Skeletal muscle cell (primary cell): ENCODE data around the gene PDE4DIP.
A peak's percentile ranks its signal among the peaks of the same experiment; 100 is the strongest.
"Not testable (repeated sequence)": the region's sequence is repeated elsewhere in the genome, so short reads cannot be mapped to it uniquely, and the experiment has no call there.

Experiments
- DNase-seq: peaks from one replicate; pipeline ENCODE4 v3.0.0-alpha.2; 2010; ENCODE audit warnings: low read depth
- H3K4me3 ChIP-seq: 2 replicates; pipeline ENCODE4 v1.5.1; 2011; ENCODE audit warnings: low read depth, mild to moderate bottlenecking, control low read depth, low read length, moderate library complexity

Gene PDE4DIP

GRCh38 chr1:148844220-148844619, at the start of gene PDE4DIP:
TSS of gene PDE4DIP (plus strand) at chr1:148844428. CDS start at chr1:148844775, 347 bp downstream.
- DNase-seq: not testable (repeated sequence)
- peak within 1 kb of the TSS; percentile 21 for H3K4me3 ChIP-seq

GRCh38 chr1:148808268-148808928, 35.8 kb upstream of the PDE4DIP start:
- DNase-seq, H3K4me3 ChIP-seq: not testable (repeated sequence)

DNA sequence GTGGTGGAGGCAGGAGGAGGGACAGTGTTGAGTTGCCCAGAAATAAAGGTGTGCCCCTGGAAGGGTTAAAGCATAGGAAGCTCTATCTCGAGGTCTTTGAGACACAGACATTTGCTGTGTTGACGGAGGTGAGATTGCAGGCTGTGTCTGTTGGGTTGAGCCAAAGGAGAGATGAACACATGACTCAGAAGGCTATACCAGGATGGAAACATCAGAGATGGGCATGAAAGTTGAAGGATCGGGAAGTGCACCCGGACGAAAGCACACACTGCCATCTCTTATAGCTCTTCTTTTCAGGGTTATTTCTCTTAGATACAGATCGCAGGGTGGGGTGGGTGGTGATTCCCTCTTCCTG, 35.3 kb upstream of the PDE4DIP start:
- DNase-seq: not testable (repeated sequence)

DNA sequence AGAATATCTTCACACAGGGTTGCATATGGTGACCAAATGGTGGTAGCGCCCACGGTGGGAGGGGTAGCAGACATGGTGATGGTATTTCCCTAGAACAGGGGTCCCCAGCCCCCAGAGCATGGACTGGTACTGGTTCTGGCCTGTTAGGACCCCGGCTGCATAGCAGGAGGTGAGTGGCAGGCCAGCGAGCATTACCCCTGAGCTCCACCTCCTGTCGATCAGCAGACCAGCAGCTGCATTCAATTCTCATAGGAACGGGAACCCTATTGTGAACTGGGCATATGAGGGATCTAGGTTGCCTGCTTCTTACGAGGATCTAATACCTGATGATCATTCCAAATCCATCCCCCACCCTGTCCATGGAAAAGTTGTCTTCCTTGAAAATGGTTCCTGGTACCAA, 22.0 kb upstream of the PDE4DIP start:
- H3K4me3 ChIP-seq: not testable (repeated sequence)

More for the DNA sequence above, 35.3 kb upstream of the PDE4DIP start:
- not testable (repeated sequence) for H3K4me3 ChIP-seq

GRCh38 chr1:148823822-148824221, 20.4 kb upstream of the PDE4DIP start:
- DNase-seq, H3K4me3 ChIP-seq: not testable (repeated sequence)

More for the DNA sequence above, 22.0 kb upstream of the PDE4DIP start:
- DNase-seq: not testable (repeated sequence)

DNA sequence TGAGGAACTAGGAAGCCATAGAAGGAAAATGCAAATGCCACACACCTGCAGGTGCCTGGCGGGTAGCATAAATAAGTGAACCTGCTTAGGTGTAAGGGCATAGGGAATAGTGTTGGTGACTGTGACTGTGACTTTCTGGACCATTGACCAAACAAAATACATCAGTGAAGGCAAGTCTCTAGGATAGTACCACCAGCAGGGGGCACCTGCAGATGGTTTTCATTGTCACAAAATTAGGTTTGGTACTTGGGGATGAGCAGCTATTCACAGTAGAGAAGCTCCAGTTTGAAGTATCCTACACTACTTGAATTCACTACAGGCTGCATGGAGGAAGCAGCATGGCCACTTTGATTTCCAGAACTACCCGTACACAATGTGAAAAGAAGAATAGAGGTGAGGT, 19.2 kb upstream of the PDE4DIP start:
- DNase-seq, H3K4me3 ChIP-seq: not testable (repeated sequence)

DNA sequence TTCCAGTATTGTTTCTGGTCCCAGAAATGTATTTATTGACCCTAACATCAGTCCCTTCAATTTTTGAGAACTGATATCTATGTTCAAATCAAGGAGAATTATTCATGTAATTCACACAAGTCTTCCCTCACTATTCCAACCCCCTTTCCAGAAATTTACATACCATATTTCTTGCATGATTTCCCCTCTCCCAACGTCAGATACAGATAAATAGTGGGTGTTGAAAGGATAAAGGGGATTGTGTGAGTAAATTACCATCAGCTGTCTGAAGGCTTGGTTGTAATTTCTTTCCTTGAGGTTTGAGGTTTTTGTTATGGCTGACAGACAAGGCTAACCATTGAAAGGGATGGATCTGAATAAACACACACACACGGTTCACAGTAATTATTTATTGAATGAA, 15.7 kb upstream of the PDE4DIP start:
- not testable (repeated sequence) for H3K4me3 ChIP-seq, DNase-seq

GRCh38 chr1:148828962-148829361, 15.3 kb upstream of the PDE4DIP start:
- H3K4me3 ChIP-seq, DNase-seq: not testable (repeated sequence)

- H3K4me3 ChIP-seq, DNase-seq: not testable (repeated sequence)
These were observed 14.9 kb upstream of the PDE4DIP start for GRCh38 chr1:148829365-148829764.

DNA sequence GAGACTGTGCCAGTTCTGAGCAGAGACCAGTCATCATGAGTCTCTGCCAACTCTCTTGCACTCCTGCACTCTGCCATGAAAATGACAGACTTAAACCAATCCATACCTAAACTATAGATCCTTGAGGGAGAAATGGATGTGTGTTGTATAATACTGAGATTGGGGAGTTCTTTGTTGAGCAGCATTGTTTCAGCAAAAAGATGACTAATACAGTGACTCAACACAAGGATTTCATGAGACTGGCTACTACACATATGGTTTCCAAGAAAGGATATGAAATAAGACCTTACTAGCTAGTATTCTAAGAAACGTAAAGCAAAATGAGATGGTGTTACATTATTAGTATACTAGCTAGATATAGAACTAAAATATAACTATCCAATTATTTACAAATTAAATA, 3.0 kb upstream of the PDE4DIP start:
- not testable (repeated sequence) for H3K4me3 ChIP-seq, DNase-seq

DNA sequence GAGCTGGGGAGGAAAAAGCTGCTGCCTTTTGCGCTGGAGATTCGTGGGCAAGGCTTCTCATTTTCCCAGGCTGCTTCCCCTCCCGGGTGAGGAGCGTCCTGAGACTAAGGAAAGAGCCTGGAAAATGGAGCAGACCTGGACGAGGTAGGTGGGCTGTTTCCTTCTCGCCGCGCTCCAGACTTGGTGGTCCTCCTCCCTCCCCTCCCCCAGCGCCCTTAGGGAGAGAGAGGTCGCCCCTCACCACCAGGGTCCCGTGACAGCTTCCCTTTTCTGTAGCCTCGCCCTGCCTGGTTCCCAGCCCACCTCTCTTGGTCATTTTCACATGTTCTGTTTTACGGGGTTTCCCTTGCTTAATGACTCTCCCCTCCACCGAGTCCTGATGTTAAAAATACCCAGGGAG, 423 bp downstream of the PDE4DIP start:
- H3K4me3 ChIP-seq, DNase-seq: not testable (repeated sequence)

GRCh38 chr1:148845068-148845467, 840 bp downstream of the PDE4DIP start:
- not testable (repeated sequence) for H3K4me3 ChIP-seq, DNase-seq

GRCh38 chr1:148850347-148850746, 6.1 kb downstream of the PDE4DIP start:
- H3K4me3 ChIP-seq, DNase-seq: not testable (repeated sequence)

- DNase-seq, H3K4me3 ChIP-seq: not testable (repeated sequence)
These were observed 6.6 kb downstream of the PDE4DIP start for GRCh38 chr1:148850840-148851239.

DNA sequence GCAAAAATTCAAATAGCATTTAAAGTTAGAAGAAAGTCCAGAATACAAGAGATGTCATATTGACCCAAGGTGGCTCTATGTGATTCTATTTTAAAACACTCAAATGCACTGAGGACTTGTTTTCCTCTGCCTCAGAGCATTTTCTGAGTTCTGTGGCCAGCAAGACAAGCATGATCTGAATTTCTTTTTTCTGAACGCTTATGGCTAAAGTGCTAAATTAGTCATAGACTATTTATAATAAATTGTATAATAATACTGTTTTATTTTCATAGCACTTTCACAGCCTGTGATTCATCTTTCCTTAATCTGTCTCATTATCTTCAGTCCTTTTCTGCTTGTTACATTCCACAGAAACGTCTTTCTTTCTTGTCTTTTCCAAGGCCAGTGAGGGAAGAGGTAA, 7.5 kb downstream of the PDE4DIP start:
- not testable (repeated sequence) for H3K4me3 ChIP-seq, DNase-seq

GRCh38 chr1:148853363-148853762, 9.1 kb downstream of the PDE4DIP start:
- H3K4me3 ChIP-seq, DNase-seq: not testable (repeated sequence)

DNA sequence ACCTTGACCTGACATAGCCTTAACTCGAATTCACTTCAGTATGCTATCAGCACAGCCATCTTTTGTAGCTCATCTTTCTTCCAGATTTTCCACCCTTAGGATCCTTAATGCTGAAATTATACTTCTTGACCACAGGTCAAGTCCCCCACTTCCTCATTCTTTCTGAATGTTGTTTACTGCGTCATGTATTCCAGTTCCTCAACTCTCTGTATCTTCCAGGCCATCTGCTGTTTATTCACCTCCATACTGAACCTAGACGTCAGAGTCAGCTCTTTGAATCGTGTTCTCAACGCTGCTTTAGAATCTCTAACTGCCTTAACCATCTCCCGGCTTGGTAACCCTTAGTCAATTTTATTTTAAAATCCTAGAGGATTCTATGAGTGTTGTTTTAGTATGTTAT, 9.8 kb downstream of the PDE4DIP start:
- not testable (repeated sequence) for DNase-seq, H3K4me3 ChIP-seq

DNA sequence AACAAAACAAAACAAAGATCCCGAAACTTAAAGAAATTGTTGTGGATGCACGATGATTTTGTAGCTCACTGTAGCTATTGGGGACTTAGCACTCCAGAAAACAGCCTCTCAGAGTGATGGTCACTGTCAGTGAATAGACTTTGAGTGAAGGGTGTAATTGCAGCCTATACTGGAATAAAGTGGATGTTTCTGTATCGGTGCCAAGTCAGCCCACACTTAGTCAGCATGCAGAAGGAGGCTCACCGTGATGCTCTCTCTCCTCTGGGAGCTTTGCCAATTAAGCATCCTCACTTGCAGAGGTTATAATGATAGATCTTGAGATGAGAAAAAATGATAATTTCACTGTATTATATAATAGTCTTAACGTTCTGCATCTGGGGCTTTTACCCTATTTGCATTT, 11.1 kb downstream of the PDE4DIP start:
- DNase-seq, H3K4me3 ChIP-seq: not testable (repeated sequence)

DNA sequence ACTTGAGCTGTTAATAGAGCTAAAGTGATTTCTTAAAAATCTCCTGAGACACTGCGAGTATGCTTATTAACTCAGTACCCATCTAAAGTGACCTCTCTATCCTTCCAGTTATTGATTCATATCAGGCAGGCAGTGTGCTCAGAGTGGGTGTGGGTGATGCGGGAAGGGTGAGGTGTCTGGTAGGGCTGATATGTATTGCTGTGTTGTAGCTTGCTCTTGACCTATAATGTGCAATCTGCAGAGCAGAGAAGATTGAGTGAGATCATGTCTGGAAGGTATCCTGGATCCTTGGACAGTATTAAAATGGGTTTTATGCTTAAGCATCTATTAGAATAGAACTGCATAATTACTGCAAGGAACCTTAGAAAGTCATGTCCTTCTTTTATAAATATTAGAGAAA, 15.8 kb downstream of the PDE4DIP start:
- H3K4me3 ChIP-seq, DNase-seq: not testable (repeated sequence)

GRCh38 chr1:148860579-148861259, 16.5 kb downstream of the PDE4DIP start:
- not testable (repeated sequence) for H3K4me3 ChIP-seq, DNase-seq

- H3K4me3 ChIP-seq, DNase-seq: not testable (repeated sequence)
These were observed 18.4 kb downstream of the PDE4DIP start for GRCh38 chr1:148862590-148862989.
